Adrenal gland (tissue), 5 donors: ENCODE data around the gene FBXW7.

ENCODE experiments used
- POLR2A ChIP-seq, 2 donors: fragments of 450-650 bp; IDR thresholded peaks; one replicate each; pipeline ENCODE4 v1.6.1; 2017; ENCODE audit warnings: antibody characterized with exemption in 2 of 2, mild to moderate bottlenecking in 2 of 2, moderate library complexity in 1 of 2
- TF ChIP-seq, protein P1 (sequence below), 6 experiments: fragments of 450-650 bp in 4 of 6; fragments of 200-600 bp in 2 of 6; sonication (generic) in 1 of 6; IDR thresholded peaks; 1 replicate in 5 of 6; 2 replicates in 1 of 6; pipeline versions ENCODE4 v1.5.1 to v1.8.0; 2016 to 2021; ENCODE audit warnings: antibody characterized with exemption in 6 of 6, mild to moderate bottlenecking in 2 of 6, moderate library complexity in 1 of 6
- donor health status: DM: no; HTN: no; CAD: no.

GRCh38 chr4:152516156-152516555, 19.7 kb downstream of the FBXW7 start:
- TF ChIP-seq, protein P1, sequence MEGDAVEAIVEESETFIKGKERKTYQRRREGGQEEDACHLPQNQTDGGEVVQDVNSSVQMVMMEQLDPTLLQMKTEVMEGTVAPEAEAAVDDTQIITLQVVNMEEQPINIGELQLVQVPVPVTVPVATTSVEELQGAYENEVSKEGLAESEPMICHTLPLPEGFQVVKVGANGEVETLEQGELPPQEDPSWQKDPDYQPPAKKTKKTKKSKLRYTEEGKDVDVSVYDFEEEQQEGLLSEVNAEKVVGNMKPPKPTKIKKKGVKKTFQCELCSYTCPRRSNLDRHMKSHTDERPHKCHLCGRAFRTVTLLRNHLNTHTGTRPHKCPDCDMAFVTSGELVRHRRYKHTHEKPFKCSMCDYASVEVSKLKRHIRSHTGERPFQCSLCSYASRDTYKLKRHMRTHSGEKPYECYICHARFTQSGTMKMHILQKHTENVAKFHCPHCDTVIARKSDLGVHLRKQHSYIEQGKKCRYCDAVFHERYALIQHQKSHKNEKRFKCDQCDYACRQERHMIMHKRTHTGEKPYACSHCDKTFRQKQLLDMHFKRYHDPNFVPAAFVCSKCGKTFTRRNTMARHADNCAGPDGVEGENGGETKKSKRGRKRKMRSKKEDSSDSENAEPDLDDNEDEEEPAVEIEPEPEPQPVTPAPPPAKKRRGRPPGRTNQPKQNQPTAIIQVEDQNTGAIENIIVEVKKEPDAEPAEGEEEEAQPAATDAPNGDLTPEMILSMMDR (IDR thresholded peaks at IDR 0.05) = no peak
- TF ChIP-seq POLR2A (IDR thresholded peaks at IDR 0.05) = no peak
